MCF 10A (cell line): Measurements from ENCODE around the gene SLC30A1. TPM values are rescaled to one million over a fixed set of nuclear protein-coding genes. Genes with fewer than 3 reads are reported as not detected.

Experiments used
- BruUV-seq: library from RNA; stranded (reverse); fragments of 400-500 nt; replicated peaks from 2 replicates; lab custom pipeline; 2021; lab: Mats Ljungman, UMichigan
- CTCF ChIA-PET: fragments of 300-600 bp; sonication (Branson Sonifier 250); formaldehyde crosslinking; extraction: SDS; loops from one replicate; lab custom pipeline; 2021; ENCODE audit warnings: antibody characterized with exemption, inconsistent platforms; lab: Yijun Ruan, JAX
- POLR2A ChIA-PET: fragments of 300-600, 350-650 bp; sonication (Branson Sonifier 250); formaldehyde crosslinking; extraction: SDS; loops from one replicate; lab custom pipeline; 2020; ENCODE audit warnings: antibody characterized with exemption, inconsistent platforms; lab: Yijun Ruan, JAX
- DNase-seq: peaks from one replicate; pipeline ENCODE4 v3.0.0-alpha.2; 2018; ENCODE audit not compliant: unreplicated experiment
- H3K27ac Mint-ChIP-seq: one replicate; pipeline ENCODE4 v1.8.0; 2022; ENCODE audit warnings: mild to moderate bottlenecking, low read depth, mixed read lengths; ENCODE audit not compliant: unreplicated experiment
- H3K27me3 Mint-ChIP-seq: one replicate; pipeline ENCODE4 v1.8.0; 2022; ENCODE audit warnings: mixed read lengths; ENCODE audit not compliant: insufficient read depth, unreplicated experiment
- H3K36me3 Mint-ChIP-seq: one replicate; pipeline ENCODE4 v1.8.0; 2022; ENCODE audit warnings: mild to moderate bottlenecking, moderate library complexity, mixed read lengths; ENCODE audit not compliant: insufficient read depth, unreplicated experiment
- H3K4me1 Mint-ChIP-seq: one replicate; pipeline ENCODE4 v1.8.0; 2022; ENCODE audit warnings: mixed read lengths; ENCODE audit not compliant: insufficient read depth, unreplicated experiment
- H3K4me3 Mint-ChIP-seq: one replicate; pipeline ENCODE4 v1.8.0; 2022; ENCODE audit warnings: mild to moderate bottlenecking, moderate library complexity, mixed read lengths; ENCODE audit not compliant: unreplicated experiment
- H3K9me3 Mint-ChIP-seq: one replicate; pipeline ENCODE4 v1.8.0; 2022; ENCODE audit warnings: mixed read lengths; ENCODE audit not compliant: unreplicated experiment
- intact Hi-C: fragments of 100-400 bp; cut with micrococcal nuclease; formaldehyde crosslinking; loops from 2 replicates; pipeline ENCODE4 v1.14.1; 2022
- total RNA-seq: library from RNA; stranded (reverse); gene quantifications from 2 replicates; pipeline ENCODE4 v1.2.3, GENCODE V29; 2022
- TF ChIP-seq, protein P1 (sequence below): fragments of 200-600 bp; IDR thresholded peaks from one replicate; pipeline ENCODE4 v1.8.0; 2022; ENCODE audit warnings: antibody characterized with exemption, mild to moderate bottlenecking; ENCODE audit not compliant: unreplicated experiment

The SLC30A1 gene
- total RNA-seq, 1 experiment from 2014 or later: 94.1 TPM

DNA sequence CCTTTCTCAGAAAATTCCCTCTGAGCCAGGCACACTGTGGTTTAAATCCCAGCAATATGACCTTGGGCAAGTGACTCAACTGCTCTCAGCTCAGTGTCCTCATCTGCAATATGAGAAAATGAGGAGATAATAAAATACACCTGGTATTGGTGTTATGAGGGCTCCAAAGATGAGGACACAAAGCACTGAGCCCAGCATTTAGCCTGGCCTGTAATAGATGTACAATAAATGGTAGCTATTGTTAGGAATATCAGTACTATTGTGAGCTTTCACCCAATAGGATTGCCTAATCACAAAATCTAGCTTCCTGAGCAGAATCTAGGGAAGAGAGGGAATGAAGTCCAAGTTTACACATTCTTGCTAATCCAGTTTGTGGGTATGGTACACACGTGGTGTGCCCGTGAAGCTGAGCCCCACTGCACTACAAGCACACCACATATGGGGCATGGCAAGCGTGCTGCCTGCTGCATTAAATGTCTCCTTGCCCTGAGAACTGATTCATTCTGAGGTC is 24.3 kb upstream of the SLC30A1 start:
- TF ChIP-seq, protein P1, sequence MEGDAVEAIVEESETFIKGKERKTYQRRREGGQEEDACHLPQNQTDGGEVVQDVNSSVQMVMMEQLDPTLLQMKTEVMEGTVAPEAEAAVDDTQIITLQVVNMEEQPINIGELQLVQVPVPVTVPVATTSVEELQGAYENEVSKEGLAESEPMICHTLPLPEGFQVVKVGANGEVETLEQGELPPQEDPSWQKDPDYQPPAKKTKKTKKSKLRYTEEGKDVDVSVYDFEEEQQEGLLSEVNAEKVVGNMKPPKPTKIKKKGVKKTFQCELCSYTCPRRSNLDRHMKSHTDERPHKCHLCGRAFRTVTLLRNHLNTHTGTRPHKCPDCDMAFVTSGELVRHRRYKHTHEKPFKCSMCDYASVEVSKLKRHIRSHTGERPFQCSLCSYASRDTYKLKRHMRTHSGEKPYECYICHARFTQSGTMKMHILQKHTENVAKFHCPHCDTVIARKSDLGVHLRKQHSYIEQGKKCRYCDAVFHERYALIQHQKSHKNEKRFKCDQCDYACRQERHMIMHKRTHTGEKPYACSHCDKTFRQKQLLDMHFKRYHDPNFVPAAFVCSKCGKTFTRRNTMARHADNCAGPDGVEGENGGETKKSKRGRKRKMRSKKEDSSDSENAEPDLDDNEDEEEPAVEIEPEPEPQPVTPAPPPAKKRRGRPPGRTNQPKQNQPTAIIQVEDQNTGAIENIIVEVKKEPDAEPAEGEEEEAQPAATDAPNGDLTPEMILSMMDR: no peak
- POLR2A ChIA-PET: interaction anchor here (0.6 to 5.8 kb wide), 16 partner anchors 10 to 55 kb away, joined by 3 to 68 read pairs (median 8); partner anchors contain the start of gene SLC30A1
- H3K27ac Mint-ChIP-seq: no peak overlapping the region
- CTCF ChIA-PET: interaction anchor here (0.5 to 2.6 kb wide), 15 partner anchors 9 to 1229 kb away, joined by 3 to 17 read pairs (median 5); no protein-coding TSS in a partner anchor
- intact Hi-C loops: no loop called here
- H3K9me3 Mint-ChIP-seq: no peaks in the 10 kb centered on the region
- peaks cover 25% of the 10 kb centered on the region for H3K4me1 Mint-ChIP-seq
- peak; percentile 80 for DNase-seq
- H3K36me3 Mint-ChIP-seq: no peaks in the 10 kb centered on the region
- H3K27me3 Mint-ChIP-seq: no peaks in the 10 kb centered on the region
- H3K4me3 Mint-ChIP-seq: no peak overlapping the region
- no TSS peak for BruUV-seq

DNA sequence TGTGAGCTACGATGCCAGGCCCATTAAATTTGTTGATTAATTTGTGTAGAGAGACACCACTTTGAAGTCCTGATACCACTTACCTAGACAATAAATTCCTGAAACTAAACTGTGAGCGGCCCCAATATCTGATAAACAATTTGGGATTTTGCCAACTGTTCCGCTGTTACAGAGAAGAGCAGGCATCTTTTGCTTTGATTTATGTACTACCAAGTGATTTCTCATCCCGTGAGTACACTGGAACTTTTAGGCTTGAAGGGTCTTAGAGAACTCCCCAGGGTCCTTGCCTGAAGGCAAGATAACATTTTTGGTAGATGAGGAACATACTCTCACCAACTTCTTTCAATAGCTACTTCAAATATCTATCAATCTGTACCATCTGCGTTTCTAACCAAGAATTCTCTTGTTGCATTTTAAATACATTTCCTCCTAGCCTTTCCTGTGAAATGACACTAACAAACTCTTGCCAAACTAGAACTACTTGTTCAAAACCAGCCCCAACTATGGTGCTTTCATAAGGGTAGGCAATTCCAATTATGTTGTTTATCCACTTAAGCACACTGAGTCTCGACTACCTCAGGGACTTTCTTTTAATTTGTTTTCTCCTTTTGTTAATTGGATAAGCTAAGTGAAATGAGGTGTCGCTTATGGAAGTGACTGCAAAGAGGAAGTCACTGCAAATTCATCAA is 23.2 kb upstream of the SLC30A1 start:
- H3K4me1 Mint-ChIP-seq: peaks cover 19% of the 10 kb centered on the region
- POLR2A ChIA-PET: interaction anchor here (0.6 to 5.8 kb wide), 14 partner anchors 11 to 344 kb away, joined by 3 to 68 read pairs (median 10); partner anchors contain the start of genes RCOR3 and SLC30A1
- no peak for DNase-seq
- TF ChIP-seq, protein P1: no peak
- H3K4me3 Mint-ChIP-seq: no peak overlapping the region
- no peaks in the 10 kb centered on the region for H3K36me3 Mint-ChIP-seq
- H3K27me3 Mint-ChIP-seq: no peaks in the 10 kb centered on the region
- no peaks in the 10 kb centered on the region for H3K9me3 Mint-ChIP-seq
- CTCF ChIA-PET: interaction anchor here (0.6 to 2.6 kb wide), 10 partner anchors 10 to 238 kb away, joined by 3 to 17 read pairs (median 6); no protein-coding TSS in a partner anchor
- no TSS peak for BruUV-seq
- intact Hi-C loops: no loop called here
- H3K27ac Mint-ChIP-seq: no peak overlapping the region

DNA sequence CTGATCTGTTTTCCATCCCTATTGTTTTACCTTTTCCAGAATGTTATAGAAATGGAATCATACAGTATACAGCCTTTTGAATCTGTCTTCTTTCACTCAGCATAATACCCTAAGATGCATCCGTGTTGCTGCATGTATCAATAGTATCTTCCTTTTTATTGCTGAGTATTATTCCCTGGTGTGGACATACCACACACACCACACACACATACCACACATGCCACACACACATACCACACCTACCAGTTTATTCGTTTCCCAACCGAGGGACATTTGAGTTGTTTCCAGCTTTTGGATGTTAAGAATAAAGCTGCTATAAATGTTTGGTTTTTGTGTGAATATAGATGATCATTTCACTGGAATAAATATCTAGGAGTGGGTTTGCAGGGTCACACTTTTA is 22.2 kb upstream of the SLC30A1 start:
- H3K4me1 Mint-ChIP-seq: peaks cover 19% of the 10 kb centered on the region
- H3K36me3 Mint-ChIP-seq: no peaks in the 10 kb centered on the region
- no peak overlapping the region for H3K27ac Mint-ChIP-seq
- TF ChIP-seq, protein P1: no peak
- intact Hi-C loops: no loop called here
- CTCF ChIA-PET: interaction anchor here (0.6 to 2.6 kb wide), 6 partner anchors 11 to 1101 kb away, joined by 4 to 17 read pairs (median 6); no protein-coding TSS in a partner anchor
- BruUV-seq: no TSS peak
- no peaks in the 10 kb centered on the region for H3K9me3 Mint-ChIP-seq
- no peaks in the 10 kb centered on the region for H3K27me3 Mint-ChIP-seq
- POLR2A ChIA-PET: interaction anchor here (1.0 to 5.8 kb wide), 6 partner anchors 12 to 43 kb away, joined by 4 to 68 read pairs (median 32); partner anchors contain the start of gene SLC30A1
- DNase-seq: no peak
- H3K4me3 Mint-ChIP-seq: no peak overlapping the region

DNA sequence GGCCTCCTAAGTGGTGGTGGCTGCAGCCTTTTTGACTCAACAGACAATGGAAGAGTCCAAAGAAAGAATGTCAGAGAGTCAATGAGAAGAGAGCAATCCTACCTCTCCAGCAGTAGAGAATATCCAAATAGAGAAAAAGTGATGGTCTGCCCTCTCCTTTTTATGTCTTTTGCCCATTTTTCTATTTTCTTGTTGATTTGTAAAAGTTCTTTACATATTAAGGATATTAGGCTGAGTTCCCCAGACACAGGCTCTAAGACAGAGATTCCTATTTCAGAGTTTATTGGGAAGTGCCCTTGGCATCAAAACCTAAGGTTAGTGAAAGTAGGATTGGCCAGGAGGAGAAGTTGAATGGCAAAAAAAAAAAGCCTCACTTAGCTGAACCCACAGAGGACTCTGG is 20.3 kb upstream of the SLC30A1 start:
- H3K4me3 Mint-ChIP-seq: no peak overlapping the region
- no peaks in the 10 kb centered on the region for H3K9me3 Mint-ChIP-seq
- ChIA-PET POLR2A (interaction anchor here (0.6 to 0.8 kb wide), 2 partner anchors 40 to 320 kb away, joined by 3 to 4 read pairs; no protein-coding TSS in a partner anchor), CTCF (interaction anchor here (0.6 to 1.1 kb wide), 6 partner anchors 17 to 352 kb away, joined by 3 to 5 read pairs (median 4); no protein-coding TSS in a partner anchor)
- TF ChIP-seq, protein P1: no peak
- H3K27me3 Mint-ChIP-seq: no peaks in the 10 kb centered on the region
- DNase-seq: no peak
- peaks cover 19% of the 10 kb centered on the region for H3K4me1 Mint-ChIP-seq
- BruUV-seq: no TSS peak
- intact Hi-C loops: no loop called here
- H3K27ac Mint-ChIP-seq: no peak overlapping the region
- H3K36me3 Mint-ChIP-seq: no peaks in the 10 kb centered on the region
